Uterus (tissue), 2 donors: Measurements from ENCODE around the gene HSPB9.

Experiments used
- CTCF ChIP-seq, 4 experiments: fragments of 200-600 bp in 2 of 4; fragments of 450-650 bp in 2 of 4; sonication (generic) in 2 of 4; IDR thresholded peaks; one replicate each; pipeline ENCODE4 v1.5.1; 2016 to 2019; ENCODE audit warnings: antibody characterized with exemption in 4 of 4, mild to moderate bottlenecking in 2 of 4, moderate library complexity in 1 of 4
- POLR2A ChIP-seq, 2 donors: fragments of 450-650 bp; IDR thresholded peaks; one replicate each; pipeline ENCODE4 v1.6.1; 2016; ENCODE audit warnings: antibody characterized with exemption in 2 of 2, mild to moderate bottlenecking in 1 of 2, moderate library complexity in 1 of 2

DNA sequence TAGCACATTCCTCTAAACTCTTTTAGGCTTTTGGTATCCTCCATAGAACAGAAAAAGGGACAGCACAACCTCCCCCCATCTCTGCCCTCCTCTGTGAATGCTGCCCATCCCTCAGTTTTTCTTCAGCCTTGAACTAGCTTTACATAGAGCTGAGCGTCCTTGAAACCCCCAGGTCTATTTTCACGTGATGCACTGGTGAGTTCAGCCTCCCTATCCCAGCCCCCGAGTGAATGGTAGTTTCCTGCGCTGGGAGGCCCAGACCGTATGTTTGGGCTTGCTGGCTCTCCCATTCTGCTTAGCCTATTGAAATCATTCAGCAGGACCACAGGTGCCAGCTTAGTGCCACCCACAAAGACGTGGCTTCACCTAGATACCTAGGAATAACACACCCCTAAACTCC is 46.8 kb upstream of the HSPB9 start:
- TF ChIP-seq POLR2A (IDR thresholded peaks at IDR 0.05): no peak
- no peak for TF ChIP-seq CTCF (IDR thresholded peaks at IDR 0.05)
